Astrocyte of the spinal cord (primary cell): ENCODE measurements around the gene IL1RAPL2.

Experiments used
- DNase-seq: peaks from one replicate; pipeline ENCODE4 v3.0.0; 2011; ENCODE audit warnings: low read depth, low spot score
- H3K4me3 ChIP-seq: 2 replicates; pipeline ENCODE4 v1.5.1; 2011; ENCODE audit warnings: low read depth, mild to moderate bottlenecking, low read length, moderate library complexity
- in situ Hi-C: cut with HindIII; loops from 2 replicates; pipeline ENCODE4 v1.10.0; 2017; ENCODE audit warnings: low sequenced_read_pairs
- TF ChIP-seq, protein P1 (sequence below): IDR thresholded peaks from 2 replicates; pipeline ENCODE4 v1.5.1; 2012; ENCODE audit warnings: low read depth, mild to moderate bottlenecking, low read length, inconsistent platforms

IL1RAPL2 gene

DNA sequence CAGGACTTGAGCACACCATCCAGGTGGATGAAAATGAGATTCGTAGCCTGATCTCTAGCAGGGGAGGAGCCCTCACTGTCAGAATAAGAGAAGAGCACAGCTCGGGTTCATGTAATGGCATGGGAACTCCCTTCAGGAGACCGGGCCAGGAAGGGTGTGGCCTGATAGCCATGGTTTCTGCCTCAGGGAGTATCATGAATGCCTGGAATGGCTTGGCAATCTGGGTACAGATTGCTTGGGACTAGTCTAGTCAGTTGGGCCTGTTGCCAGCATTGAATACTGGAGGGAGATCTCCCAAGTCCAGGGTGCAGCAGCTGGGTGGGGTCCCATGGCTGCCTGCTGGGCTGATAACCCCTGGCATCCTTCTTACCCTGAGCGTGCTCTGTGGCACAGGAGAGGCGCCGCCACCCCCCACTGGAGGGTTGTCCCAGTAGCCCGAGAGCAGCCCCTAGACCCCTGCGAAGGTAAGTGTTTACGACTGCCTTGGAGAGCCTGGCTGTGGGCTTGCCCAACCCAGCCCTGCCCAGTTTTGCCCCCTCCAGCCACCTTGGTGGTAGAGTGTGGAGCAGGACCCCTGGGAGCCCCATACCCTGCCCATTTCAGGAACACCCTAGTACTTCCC, 355.7 kb downstream of the IL1RAPL2 start:
- DNase-seq: no peak
- no peak overlapping the region for H3K4me3 ChIP-seq
- in situ Hi-C loops: no loop called here
- TF ChIP-seq, protein P1, sequence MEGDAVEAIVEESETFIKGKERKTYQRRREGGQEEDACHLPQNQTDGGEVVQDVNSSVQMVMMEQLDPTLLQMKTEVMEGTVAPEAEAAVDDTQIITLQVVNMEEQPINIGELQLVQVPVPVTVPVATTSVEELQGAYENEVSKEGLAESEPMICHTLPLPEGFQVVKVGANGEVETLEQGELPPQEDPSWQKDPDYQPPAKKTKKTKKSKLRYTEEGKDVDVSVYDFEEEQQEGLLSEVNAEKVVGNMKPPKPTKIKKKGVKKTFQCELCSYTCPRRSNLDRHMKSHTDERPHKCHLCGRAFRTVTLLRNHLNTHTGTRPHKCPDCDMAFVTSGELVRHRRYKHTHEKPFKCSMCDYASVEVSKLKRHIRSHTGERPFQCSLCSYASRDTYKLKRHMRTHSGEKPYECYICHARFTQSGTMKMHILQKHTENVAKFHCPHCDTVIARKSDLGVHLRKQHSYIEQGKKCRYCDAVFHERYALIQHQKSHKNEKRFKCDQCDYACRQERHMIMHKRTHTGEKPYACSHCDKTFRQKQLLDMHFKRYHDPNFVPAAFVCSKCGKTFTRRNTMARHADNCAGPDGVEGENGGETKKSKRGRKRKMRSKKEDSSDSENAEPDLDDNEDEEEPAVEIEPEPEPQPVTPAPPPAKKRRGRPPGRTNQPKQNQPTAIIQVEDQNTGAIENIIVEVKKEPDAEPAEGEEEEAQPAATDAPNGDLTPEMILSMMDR: no peak

DNA sequence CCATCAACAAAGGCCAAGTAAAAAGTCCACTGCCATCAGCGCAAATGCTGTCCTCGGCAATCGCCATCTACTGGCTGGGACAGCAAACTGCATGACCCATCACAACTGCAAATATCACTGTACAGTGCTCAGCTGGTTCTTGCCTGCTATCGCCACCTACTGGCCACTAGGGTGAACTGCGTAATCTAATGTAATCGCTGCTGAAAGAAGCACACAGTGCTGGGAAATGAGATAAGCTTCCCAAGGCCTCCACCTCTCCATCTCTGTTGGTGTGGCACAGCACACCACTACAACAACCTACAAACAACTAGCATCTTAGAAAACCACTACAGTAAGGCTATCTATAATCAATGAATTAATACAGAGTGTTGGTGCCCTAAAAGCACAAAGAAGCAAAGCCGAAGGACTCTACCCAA, 356.2 kb downstream of the IL1RAPL2 start:
- peak; percentile 67 for DNase-seq
- in situ Hi-C loops: no loop called here
- TF ChIP-seq, protein P1: peak; percentile 96

DNA sequence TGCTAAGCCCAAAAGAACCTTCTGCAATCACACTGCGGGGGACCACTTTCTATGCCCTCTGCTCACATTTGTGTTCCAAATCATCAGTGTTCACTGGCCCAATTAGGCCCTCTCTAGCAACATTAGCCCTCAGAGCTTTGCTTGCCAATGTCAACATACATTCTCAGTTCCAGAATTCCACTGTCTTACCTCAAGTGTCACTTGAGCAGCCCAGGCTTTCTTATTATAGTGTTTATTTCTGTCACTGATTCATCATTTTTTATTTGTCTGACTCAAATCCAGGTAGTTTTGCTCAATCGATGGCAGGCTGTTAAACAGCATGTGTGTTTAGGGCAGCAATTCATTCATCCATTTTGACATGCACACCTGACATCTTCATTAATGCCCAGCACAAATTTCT, 363.3 kb downstream of the IL1RAPL2 start:
- DNase-seq: no peak
- TF ChIP-seq, protein P1: no peak
- no peak overlapping the region for H3K4me3 ChIP-seq
- in situ Hi-C loops: no loop called here

More for the DNA sequence above, 356.2 kb downstream of the IL1RAPL2 start:
- H3K4me3 ChIP-seq: no peak overlapping the region

DNA sequence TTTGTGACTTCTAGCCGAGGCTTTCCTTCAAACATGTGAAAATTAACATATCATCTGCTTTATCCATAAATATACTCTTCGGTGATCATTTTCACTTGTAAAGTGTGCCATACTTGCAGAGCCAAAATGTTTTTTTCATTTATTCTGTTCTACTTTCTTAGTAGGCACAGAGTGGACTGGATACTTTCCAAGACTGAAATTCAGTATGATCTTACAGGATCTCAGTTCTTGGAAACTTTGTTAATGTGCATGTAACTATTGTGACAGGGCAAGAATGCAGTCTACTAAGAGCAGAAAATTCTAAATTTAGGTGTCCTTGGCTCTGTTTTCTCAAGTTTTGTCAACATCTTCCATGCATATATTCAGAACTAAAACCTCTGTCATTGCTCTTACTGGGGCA, 369.6 kb downstream of the IL1RAPL2 start:
- DNase-seq: no peak
- TF ChIP-seq, protein P1: no peak
- no peak overlapping the region for H3K4me3 ChIP-seq
- in situ Hi-C loops: no loop called here

DNA sequence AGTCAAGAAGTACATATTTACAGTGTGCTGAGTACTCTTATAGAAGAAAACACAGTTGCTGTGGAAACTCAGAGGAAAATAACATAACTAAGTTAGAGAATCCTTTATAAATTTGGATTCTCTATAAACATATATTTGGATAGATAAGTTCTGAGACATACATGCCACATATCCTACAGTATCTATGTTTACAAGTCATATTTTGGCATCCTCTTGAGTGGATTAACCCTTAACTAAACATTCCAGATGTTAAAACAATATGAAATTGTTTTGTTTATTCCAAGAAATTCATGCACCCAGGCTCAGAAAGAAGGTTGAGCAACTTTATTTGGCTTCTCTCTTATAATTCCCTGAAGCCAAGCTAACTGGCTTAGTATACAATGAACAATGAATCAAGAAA, 387.3 kb downstream of the IL1RAPL2 start:
- no peak overlapping the region for H3K4me3 ChIP-seq
- TF ChIP-seq, protein P1: no peak
- in situ Hi-C loops: no loop called here
- no peak for DNase-seq

DNA sequence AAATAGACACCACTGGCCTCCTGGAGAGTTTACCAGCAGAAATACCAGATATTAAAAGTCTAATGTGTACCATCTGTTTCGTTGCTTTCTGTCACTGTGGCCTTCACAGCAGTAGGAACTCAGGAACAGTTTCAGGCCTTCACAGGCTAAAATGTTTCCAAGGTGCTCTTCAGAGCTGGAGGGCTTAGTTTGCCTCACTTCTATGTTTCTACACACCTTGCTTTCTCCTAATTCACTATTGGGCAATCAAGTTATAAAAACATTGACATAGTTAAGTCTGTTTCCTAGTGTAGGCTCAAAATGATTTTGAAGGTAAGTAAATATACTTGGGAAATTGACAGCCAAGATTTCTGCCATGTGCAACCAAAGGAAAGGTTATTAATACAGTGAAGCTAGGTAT, 395.9 kb downstream of the IL1RAPL2 start:
- H3K4me3 ChIP-seq: no peak overlapping the region
- TF ChIP-seq, protein P1: no peak
- DNase-seq: no peak
- in situ Hi-C loops: no loop called here

DNA sequence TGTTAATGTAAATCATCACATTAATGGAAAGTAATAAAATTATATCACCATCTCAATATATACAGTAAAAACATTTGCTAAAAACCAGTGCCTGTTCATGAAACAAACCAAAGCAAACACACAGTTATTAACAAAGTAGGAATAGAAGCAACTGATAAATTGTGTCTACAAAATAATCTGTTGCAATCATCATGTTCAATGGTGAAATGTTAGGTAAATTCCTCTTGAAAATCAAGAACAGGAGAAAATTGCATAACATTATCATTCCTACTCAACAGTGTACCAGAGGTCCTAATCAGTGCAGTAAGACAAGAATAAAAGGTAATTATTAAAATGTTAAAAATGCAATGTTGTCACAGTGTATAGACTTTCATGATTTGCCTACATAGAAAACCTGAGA, 402.2 kb downstream of the IL1RAPL2 start:
- in situ Hi-C loops: no loop called here
- TF ChIP-seq, protein P1: no peak
- no peak overlapping the region for H3K4me3 ChIP-seq
- no peak for DNase-seq
